Germinal center (tissue), 1 donor: Measurements from ENCODE around the gene RPS6KB1.
A peak's percentile ranks its signal among the peaks of the same experiment; 100 is the strongest.
"Not testable (repeated sequence)": the region's sequence is repeated elsewhere in the genome, so short reads cannot be mapped to it uniquely, and the experiment has no call there.

ENCODE experiments used
- DNase-seq: peaks from one replicate; pipeline ENCODE4 v3.0.0; 2012; ENCODE audit warnings: mixed read lengths, low spot score

Gene RPS6KB1

GRCh38 chr17:59892924-59893675 lies at the start of gene RPS6KB1, which contains the start of gene TUBD1:
Gene RPS6KB1 (plus strand): TSS chr17:59893121. CDS start chr17:59893185, 64 bp downstream.
Gene TUBD1 (minus strand): TSS chr17:59892943. CDS start chr17:59891002, 1,941 bp downstream.
- DNase-seq: peak; percentile 99

GRCh38 chr17:59844884-59845594 lies 47.9 kb upstream of the RPS6KB1 start:
- no peak for DNase-seq

- DNase-seq: peak; percentile 54
These were observed 47.1 kb upstream of the RPS6KB1 start for GRCh38 chr17:59845595-59846393.

- DNase-seq: peak; percentile 54
These were observed 46.3 kb upstream of the RPS6KB1 start for GRCh38 chr17:59846394-59847165.

GRCh38 chr17:59848385-59848668 lies 44.6 kb upstream of the RPS6KB1 start:
- DNase-seq: no peak

- no peak for DNase-seq
These were observed 44.1 kb upstream of the RPS6KB1 start for GRCh38 chr17:59848778-59849177.

- not testable (repeated sequence) for DNase-seq
These were observed 42.6 kb upstream of the RPS6KB1 start for GRCh38 chr17:59850311-59850710.

- no peak for DNase-seq
These were observed 41.2 kb upstream of the RPS6KB1 start for GRCh38 chr17:59851439-59852375.

- not testable (repeated sequence) for DNase-seq
These were observed 40.1 kb upstream of the RPS6KB1 start for GRCh38 chr17:59852847-59853167.

GRCh38 chr17:59853168-59853918 lies 39.6 kb upstream of the RPS6KB1 start:
- peak; percentile 58 for DNase-seq

GRCh38 chr17:59853919-59854729 lies 38.8 kb upstream of the RPS6KB1 start:
- DNase-seq: not testable (repeated sequence)

GRCh38 chr17:59856859-59857794 lies 35.8 kb upstream of the RPS6KB1 start:
- DNase-seq: no peak

GRCh38 chr17:59858167-59858816 lies 34.6 kb upstream of the RPS6KB1 start:
- DNase-seq: no peak

GRCh38 chr17:59858932-59859331 lies 34.0 kb upstream of the RPS6KB1 start:
- no peak for DNase-seq

- DNase-seq: peak; percentile 6
These were observed 33.4 kb upstream of the RPS6KB1 start for GRCh38 chr17:59859444-59860025.

- no peak for DNase-seq
These were observed 29.3 kb upstream of the RPS6KB1 start for GRCh38 chr17:59863616-59864015.

GRCh38 chr17:59869941-59870218 lies 23.0 kb upstream of the RPS6KB1 start:
- no peak for DNase-seq
